ENCODE results near the gene ATG16L1. TPM values are rescaled to one million over a fixed set of nuclear protein-coding genes. Genes with fewer than 3 reads are reported as not detected.
A peak's percentile ranks its signal among the peaks of the same experiment; 100 is the strongest.

Gene ATG16L1
- total RNA-seq, 1 experiment from 2014 or later, result 42.0 TPM

- Histone ChIP-seq H2AK5ac (ENCODE audit: insufficient read length, low read length) (no peak overlapping the region), H3K27ac (ENCODE audit: insufficient read length, low read depth, low read length) (no peak overlapping the region), H3K79me1 (ENCODE audit: insufficient read depth, low read depth, low read length, poor library complexity, severe bottlenecking) (no peaks in the 10 kb centered on the region), H4K5ac (ENCODE audit: insufficient read length, low read depth, low read length) (no peak overlapping the region), H3K23me2 (ENCODE audit: insufficient read length, low read depth, low read length, poor library complexity, severe bottlenecking) (no peaks in the 10 kb centered on the region), H4K91ac (ENCODE audit: insufficient read length, low read depth, low read length) (no peak overlapping the region), H3K56ac (ENCODE audit: insufficient read length, low read depth, low read length) (no peak overlapping the region), H3K23ac (ENCODE audit: insufficient read length, low read depth, low read length) (no peak overlapping the region), H3T11ph (ENCODE audit: low read length) (no peak overlapping the region), H2BK12ac (ENCODE audit: insufficient read length, low read depth, low read length) (no peak overlapping the region), H2BK20ac (ENCODE audit: low read depth, low read length, poor library complexity, severe bottlenecking) (no peak overlapping the region), H2BK120ac (ENCODE audit: low read depth, low read length, poor library complexity, severe bottlenecking) (no peak overlapping the region), H3K18ac (ENCODE audit: insufficient read length, low read depth, low read length) (no peak overlapping the region), H3K4me2 (ENCODE audit: insufficient read depth, insufficient read length, low read length) (no peak overlapping the region), H4K8ac (replicated peaks; ENCODE audit: insufficient read length, low read depth, low read length) (no peak overlapping the region), H2BK5ac (ENCODE audit: insufficient read length, low read length) (no peak overlapping the region), H3K4ac (ENCODE audit: low read depth, low read length) (no peak overlapping the region), H3K79me2 (ENCODE audit: insufficient read depth, low read length) (no peaks in the 10 kb centered on the region; the same call in 1 of the 2 replicates), H3K14ac (ENCODE audit: insufficient read depth, low read length) (no peak overlapping the region), H4K20me1 (ENCODE audit: control insufficient read depth, insufficient read depth, insufficient read length) (no peaks in the 10 kb centered on the region), H3K9me3 (ENCODE audit: control insufficient read depth, low read depth, low read length) (no peaks in the 10 kb centered on the region), H2AFZ (ENCODE audit: low read length) (no peak overlapping the region), H3K27me3 (ENCODE audit: insufficient read depth, low read length) (no peaks in the 10 kb centered on the region), H3K9ac (ENCODE audit: extremely low read depth, insufficient read length, low read length) (no peak overlapping the region), H2BK15ac (ENCODE audit: low read depth, low read length) (no peak overlapping the region), H3K4me1 (ENCODE audit: insufficient read depth, low read length) (no peaks in the 10 kb centered on the region)
- no peak for TF ChIP-seq CTCF (conservative IDR thresholded peaks at IDR 0.05)
- Mint-ChIP-seq H3K4me3 (no peak overlapping the region), H3K36me3 (ENCODE audit: insufficient read depth in 1 of 3, low read depth in 3 of 3) (peaks cover 46 to 96% (median 85%) of the 10 kb centered on the region in 3 experiments), H3K27ac (peak overlapping the region in 2 of 3 experiments; percentile 29 to 52; a peak in 3 of 7 replicates), H3K27me3 (ENCODE audit: low read depth) (no peaks in the 10 kb centered on the region), H3K9me3 (no peaks in the 10 kb centered on the region), H3K4me1 (no peaks in the 10 kb centered on the region; a peak in 1 of 4 replicates)
- WGBS (ENCODE audit: extremely low coverage, insufficient read length, low lambda C conversion rate), result no CpG with 5 or more reads among the region's 10 CpGs
- no peak for DNase-seq
Measured at GRCh38 chr2:233265899-233266431, 14.5 kb downstream of the ATG16L1 start.

Data from H9 (cell line).